Measurements from ENCODE around the gene DNMT3A.

Gene DNMT3A

DNA sequence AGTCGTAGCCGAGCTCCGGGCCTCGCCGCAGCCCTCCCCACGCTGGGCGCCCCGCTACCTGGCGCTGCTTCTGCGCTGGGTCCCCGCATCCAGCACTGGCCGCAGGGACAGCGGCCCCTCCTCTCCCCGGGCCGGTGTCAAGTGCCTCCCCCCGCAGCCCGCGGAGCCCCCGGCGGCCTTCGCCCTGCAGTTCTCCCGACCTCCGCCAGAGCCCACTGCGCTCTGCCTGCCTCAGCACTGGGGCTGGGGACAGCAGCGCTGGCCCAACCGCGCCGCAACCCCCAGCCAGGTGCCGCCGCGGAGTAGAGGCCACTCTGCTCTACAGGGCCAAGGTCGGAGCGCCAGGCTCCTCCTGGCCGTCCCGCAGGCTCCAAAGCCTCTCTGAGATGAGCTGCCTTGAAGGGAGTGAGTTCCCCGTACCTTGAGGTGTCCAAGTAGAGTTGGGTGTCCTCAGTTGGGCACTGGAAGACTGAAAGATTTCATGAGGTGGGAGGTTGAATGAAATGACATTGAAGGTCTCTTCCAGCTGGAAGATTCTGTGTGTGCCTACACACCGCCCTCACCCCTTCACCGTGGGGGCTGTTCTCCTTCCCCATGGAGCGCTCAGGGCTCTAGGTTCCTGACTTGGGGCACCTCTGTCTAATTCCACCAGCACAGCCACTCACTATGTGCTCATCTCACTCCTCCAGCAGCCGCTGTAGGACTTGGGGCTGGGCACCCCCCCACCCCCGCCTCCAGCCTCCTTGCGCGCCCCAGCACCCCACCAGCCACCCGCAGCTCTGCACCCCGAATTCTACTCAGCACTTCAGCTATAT lies 854 bp upstream of the DNMT3A start:
- H3K9ac ChIP-seq (ENCODE audit: low read depth, low read length), result peak overlapping the region; percentile 53; the same call in 1 of the 2 replicates
- H3K36me3 ChIP-seq (ENCODE audit: insufficient read depth, low read length), result no peaks in the 10 kb centered on the region
- peaks cover 11% of the 10 kb centered on the region; the same call in 1 of the 2 replicates for H3K4me1 ChIP-seq (ENCODE audit: insufficient read depth, low read length)
- H3K9me3 ChIP-seq (ENCODE audit: control insufficient read depth, insufficient read depth, low read length), result no peaks in the 10 kb centered on the region

DNA sequence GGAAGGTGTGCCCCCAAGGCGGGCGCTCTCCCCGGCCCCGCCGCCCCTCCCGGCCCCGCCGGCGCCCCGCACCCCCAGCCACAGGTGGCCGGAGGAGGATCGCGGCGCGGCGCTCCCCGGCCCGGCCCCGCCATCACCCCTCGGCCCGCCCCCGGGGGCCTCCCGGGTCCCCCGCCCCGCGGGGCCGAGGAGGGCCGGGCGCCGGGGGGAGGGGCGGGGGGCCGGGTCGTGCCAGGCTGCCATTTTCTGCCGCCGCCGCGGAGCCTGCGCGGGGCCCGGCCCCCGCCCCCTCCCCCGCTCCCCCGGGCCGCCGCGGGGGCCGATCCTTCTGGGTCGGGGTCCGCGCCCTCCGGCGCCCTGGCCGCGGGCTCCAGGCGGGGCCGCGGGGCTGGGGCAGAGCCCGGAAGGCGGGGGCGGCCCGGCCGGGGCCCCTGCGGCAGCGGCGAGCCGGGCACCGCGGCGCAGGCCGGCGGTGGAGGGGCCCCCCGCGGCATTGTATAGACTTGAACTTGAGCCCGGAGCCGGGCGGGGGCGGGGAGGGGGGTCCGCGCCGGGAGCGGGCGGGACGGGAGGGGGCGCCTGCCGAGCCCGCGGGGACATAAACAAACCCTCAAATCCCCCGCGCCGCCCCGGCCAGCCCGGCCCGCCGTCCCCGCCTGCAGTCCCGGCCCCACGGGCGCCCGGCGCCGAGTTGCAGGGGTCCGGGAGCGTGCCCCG lies 556 bp downstream of the DNMT3A start:
- no peaks in the 10 kb centered on the region for H3K36me3 ChIP-seq (ENCODE audit: insufficient read depth, low read length)
- H3K9me3 ChIP-seq (ENCODE audit: control insufficient read depth, insufficient read depth, low read length), result no peaks in the 10 kb centered on the region
- H3K4me1 ChIP-seq (ENCODE audit: insufficient read depth, low read length), result peaks cover 18% of the 10 kb centered on the region; the same call in 1 of the 2 replicates
- H3K9ac ChIP-seq (ENCODE audit: low read depth, low read length), result peak overlapping the region; percentile 55; the same call in 1 of the 2 replicates

DNA sequence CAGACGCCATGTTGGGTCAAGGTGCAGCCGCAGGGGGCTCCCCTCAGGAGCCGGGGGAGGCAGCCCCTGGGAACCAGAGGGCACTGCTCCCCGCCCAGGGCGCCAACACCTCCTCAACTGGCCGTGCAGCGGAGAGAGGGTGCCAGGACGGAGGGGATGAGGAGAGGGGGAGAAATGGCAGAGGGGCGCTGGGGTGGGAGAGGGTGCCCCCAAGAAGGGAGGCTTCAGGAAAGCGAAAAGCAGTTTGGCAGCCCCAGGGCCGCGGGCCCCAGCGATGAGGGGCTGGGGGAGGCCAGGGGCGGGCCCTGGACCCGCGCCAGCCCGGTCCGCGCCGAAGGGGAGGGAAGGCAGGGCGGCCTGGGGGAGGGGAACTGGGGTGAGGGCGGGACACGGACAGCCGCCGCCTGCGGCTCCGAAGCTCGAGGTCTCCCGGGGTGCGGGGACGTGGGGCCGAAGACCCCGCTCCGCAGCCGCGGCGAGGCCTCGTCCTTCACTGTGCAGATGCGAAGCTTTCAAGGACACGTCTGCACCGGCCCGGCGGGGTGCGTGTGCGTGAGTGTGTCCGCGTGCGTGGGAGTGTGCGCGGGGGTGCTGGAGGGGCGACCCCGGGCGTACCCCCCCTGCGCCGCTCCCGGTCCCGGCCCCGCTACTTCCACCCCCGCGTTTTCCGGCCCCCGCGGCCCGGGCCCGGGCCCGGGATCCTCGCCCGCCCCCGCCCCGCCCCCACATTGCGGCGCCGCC lies 1.4 kb downstream of the DNMT3A start:
- Histone ChIP-seq H3K36me3 (ENCODE audit: insufficient read depth, low read length) (no peaks in the 10 kb centered on the region), H3K4me1 (ENCODE audit: insufficient read depth, low read length) (peaks cover 21% of the 10 kb centered on the region; the same call in 1 of the 2 replicates), H3K9me3 (ENCODE audit: control insufficient read depth, insufficient read depth, low read length) (no peaks in the 10 kb centered on the region), H3K9ac (ENCODE audit: low read depth, low read length) (peak overlapping the region; percentile 55; the same call in 1 of the 2 replicates)

DNA sequence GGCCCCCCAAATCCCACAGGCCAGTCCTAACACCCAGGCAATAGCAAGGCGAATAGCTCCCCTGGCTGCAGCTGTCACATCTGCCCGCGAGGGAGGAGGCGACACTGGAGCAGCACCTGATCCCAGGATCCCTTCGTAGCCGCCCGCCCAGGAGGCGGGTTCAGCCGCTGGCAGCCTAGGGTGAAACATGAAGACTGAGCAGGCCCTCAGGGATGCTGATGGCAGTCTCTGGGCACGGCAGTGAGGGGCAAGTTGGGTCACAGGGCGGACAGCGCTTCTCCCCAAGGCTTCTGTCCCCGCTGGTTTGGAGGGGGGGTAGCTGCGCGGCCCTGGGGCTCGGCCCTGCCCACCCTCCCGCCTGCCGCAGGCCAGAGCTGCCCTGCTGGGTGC lies 1.9 kb downstream of the DNMT3A start:
- H3K9ac ChIP-seq (ENCODE audit: low read depth, low read length), result peak overlapping the region; percentile 55; the same call in 1 of the 2 replicates

DNA sequence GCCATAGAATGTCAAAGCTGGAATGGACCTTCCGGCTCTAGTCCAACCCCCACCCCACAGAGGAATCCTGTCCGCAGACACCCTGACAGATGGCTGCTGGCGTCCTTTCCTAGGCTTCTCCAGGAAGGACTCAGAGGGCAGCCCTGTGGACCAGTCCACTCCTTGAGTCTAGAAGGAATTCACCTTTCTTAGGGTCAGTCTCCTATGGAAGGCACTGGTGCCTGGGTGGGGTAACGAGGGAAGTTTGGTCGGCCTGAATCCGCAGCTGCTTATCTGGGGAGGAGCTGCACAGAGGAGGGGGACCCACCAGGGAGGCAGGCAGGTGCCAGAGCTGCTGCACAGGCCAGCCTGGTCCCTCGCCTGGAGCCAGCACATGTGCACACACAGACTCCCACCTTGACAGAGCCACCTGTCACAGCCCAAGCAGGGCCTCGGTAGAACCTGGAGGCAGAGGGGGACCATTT lies 2.5 kb downstream of the DNMT3A start:
- no peaks in the 10 kb centered on the region; the same call in 1 of the 2 replicates for H3K36me3 ChIP-seq (ENCODE audit: insufficient read depth, low read length)
- H3K4me1 ChIP-seq (ENCODE audit: insufficient read depth, low read length), result peaks cover 21% of the 10 kb centered on the region; the same call in 1 of the 2 replicates
- no peak overlapping the region for H3K9ac ChIP-seq (ENCODE audit: low read depth, low read length)
- no peaks in the 10 kb centered on the region for H3K9me3 ChIP-seq (ENCODE audit: control insufficient read depth, insufficient read depth, low read length)

More for the DNA sequence above, 1.9 kb downstream of the DNMT3A start:
- no peaks in the 10 kb centered on the region; the same call in 1 of the 2 replicates for H3K36me3 ChIP-seq (ENCODE audit: insufficient read depth, low read length)
- no peaks in the 10 kb centered on the region for H3K9me3 ChIP-seq (ENCODE audit: control insufficient read depth, insufficient read depth, low read length)
- peaks cover 21% of the 10 kb centered on the region; the same call in 1 of the 2 replicates for H3K4me1 ChIP-seq (ENCODE audit: insufficient read depth, low read length)

DNA sequence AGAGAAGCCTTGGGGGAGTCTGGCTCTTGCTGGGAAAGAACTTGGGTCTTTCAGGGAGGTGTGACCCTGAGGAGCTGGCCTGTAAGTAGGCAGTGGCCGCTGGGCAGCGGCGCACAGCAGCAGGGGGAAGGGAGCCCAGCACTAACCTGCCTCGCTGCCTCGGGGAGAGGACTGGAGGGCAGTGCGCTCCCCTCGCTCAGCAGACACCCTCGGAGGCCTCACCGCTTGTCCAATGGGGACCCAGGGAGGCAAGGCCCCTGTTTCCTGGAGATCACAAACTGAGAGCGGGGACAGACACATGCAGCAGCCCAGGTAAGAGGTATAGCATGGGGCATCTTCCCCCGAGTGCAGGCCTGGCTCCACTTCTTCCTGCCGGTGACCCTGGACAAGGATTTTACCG lies 3.3 kb downstream of the DNMT3A start:
- no peaks in the 10 kb centered on the region; the same call in 1 of the 2 replicates for H3K36me3 ChIP-seq (ENCODE audit: insufficient read depth, low read length)
- no peaks in the 10 kb centered on the region for H3K9me3 ChIP-seq (ENCODE audit: control insufficient read depth, insufficient read depth, low read length)
- no peak overlapping the region for H3K9ac ChIP-seq (ENCODE audit: low read depth, low read length)
- H3K4me1 ChIP-seq (ENCODE audit: insufficient read depth, low read length), result peaks cover 28% of the 10 kb centered on the region

DNA sequence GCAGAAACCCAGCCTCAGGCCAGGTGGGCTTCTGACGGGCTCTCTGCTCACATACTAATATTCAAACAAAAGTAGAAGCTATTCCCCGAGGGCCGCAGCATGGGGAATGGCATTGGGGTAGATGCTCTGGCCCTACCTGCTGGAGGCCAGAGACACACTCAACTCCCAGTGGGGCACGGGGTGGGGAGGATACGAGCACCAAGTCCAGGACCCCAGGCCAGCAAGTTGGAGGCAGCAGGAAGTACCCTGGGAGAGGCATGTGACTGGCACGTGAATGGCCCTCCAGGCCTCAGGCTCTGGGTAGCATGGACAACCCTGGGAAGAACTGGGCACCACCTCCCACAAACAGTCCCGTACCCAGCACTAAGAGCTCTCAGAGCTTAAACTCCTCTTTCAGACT lies 3.8 kb downstream of the DNMT3A start:
- H3K36me3 ChIP-seq (ENCODE audit: insufficient read depth, low read length), result no peaks in the 10 kb centered on the region; the same call in 1 of the 2 replicates
- H3K4me1 ChIP-seq (ENCODE audit: insufficient read depth, low read length), result peaks cover 28% of the 10 kb centered on the region
- no peak overlapping the region for H3K9ac ChIP-seq (ENCODE audit: low read depth, low read length)
- no peaks in the 10 kb centered on the region for H3K9me3 ChIP-seq (ENCODE audit: control insufficient read depth, insufficient read depth, low read length)

DNA sequence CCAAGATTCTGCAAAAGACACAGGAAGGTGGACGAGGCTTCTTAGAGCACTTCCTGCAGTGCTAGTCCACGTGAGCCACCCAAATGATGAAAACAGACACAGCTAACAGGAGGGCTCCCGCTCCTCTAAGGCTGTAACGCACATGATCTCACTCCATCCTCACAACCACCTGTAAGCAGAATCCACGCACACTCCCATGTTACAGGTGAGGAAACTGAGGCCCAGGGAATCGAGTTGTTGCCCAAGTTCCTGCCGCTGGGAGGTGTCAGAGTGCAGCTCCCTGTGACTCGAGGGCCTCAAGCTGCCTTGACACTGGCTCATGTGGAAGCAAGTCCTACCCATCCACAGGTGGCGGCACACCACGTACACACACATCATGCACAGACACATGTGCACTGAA lies 4.4 kb downstream of the DNMT3A start:
- H3K9me3 ChIP-seq (ENCODE audit: control insufficient read depth, insufficient read depth, low read length), result no peaks in the 10 kb centered on the region
- H3K36me3 ChIP-seq (ENCODE audit: insufficient read depth, low read length), result no peaks in the 10 kb centered on the region; the same call in 1 of the 2 replicates
- peaks cover 28% of the 10 kb centered on the region for H3K4me1 ChIP-seq (ENCODE audit: insufficient read depth, low read length)
- H3K9ac ChIP-seq (ENCODE audit: low read depth, low read length), result no peak overlapping the region

DNA sequence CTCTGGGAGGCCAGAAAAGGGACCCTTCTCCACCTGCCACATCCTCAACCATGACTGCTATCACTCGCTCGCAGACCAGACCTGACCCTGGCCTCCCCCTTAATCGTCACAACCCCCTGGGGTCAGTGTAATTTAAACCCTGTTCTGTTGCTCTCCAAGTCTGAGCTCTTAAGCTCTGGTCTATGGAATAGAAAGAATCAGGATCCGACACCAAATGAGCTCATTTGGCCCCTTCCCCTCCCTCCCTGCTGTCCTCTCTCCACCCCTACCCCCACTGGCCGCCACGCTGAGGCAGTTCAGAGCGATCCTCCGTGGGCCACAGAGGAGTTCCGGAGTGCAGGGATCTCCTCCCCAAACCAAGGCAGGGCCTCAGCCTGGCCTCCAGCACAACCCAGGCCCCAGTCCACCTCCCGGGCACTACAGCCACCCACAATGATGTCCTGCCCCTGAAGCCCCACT lies 5.3 kb downstream of the DNMT3A start:
- Histone ChIP-seq H3K4me1 (ENCODE audit: insufficient read depth, low read length) (peaks cover 28% of the 10 kb centered on the region), H3K9ac (ENCODE audit: low read depth, low read length) (no peak overlapping the region), H3K36me3 (ENCODE audit: insufficient read depth, low read length) (no peaks in the 10 kb centered on the region; the same call in 1 of the 2 replicates), H3K9me3 (ENCODE audit: control insufficient read depth, insufficient read depth, low read length) (no peaks in the 10 kb centered on the region)

DNA sequence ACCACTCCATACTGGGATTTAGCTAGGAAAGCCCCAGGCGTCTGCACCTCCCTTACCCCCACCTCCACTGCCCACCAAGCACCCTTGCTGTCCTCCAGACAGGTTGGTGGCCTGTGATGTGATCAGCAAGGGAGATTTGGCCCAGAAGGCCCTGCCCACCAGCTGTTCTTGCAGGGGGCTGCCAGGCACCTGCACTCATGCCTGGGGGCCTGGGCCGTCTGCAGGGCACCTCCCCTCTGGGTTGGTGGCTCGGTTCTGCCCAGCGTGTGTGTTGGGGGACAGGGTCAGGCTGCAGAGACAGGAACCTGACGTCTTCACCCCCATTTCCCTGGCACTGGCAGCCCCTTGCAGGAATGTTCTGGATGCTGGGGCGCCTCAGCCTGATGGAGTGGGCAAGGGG lies 5.8 kb downstream of the DNMT3A start:
- Histone ChIP-seq H3K36me3 (ENCODE audit: insufficient read depth, low read length) (no peaks in the 10 kb centered on the region; the same call in 1 of the 2 replicates), H3K9ac (ENCODE audit: low read depth, low read length) (no peak overlapping the region), H3K9me3 (ENCODE audit: control insufficient read depth, insufficient read depth, low read length) (no peaks in the 10 kb centered on the region), H3K4me1 (ENCODE audit: insufficient read depth, low read length) (peaks cover 28% of the 10 kb centered on the region)

DNA sequence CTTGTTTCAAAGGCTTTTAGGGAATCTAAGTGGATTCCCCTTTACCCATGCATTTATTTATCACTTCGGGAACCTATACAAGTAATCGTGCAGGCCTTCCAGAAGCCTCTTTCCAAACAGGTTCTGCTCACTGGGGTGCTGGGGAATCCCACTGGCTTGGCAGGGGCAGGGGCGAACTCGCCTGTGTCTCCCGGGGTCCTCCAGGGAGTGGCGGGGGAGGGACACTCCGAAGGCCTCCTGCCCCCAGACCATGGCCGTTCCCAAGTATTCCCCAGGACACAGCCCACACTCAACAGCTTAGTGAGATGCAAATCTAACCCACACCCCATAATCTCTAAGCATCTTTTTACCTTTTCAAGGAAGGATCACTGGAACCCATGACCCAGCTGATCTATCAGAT lies 6.5 kb downstream of the DNMT3A start:
- Histone ChIP-seq H3K4me1 (ENCODE audit: insufficient read depth, low read length) (peaks cover 28% of the 10 kb centered on the region), H3K9me3 (ENCODE audit: control insufficient read depth, insufficient read depth, low read length) (no peaks in the 10 kb centered on the region), H3K36me3 (ENCODE audit: insufficient read depth, low read length) (no peaks in the 10 kb centered on the region; the same call in 1 of the 2 replicates), H3K9ac (ENCODE audit: low read depth, low read length) (no peak overlapping the region)

DNA sequence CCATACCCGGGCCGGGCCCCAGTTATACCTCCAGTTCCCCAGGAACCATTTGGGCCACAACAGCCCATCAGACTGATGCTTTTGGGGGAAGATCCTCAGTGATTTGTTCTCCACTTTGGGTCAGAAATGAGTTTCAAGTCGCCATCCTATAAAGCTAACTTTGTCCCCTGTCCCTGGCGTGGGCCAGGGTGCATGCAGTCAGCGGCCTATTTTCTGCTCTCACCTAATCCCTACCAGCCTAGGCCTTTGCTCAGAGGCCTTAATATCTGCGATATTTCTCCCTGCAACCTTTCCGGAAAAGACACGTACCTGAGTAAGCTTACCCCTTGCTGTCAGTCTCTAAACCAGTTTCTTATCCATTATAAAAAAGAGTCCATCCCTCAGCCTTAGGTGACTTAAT lies 7.2 kb downstream of the DNMT3A start:
- Histone ChIP-seq H3K4me1 (ENCODE audit: insufficient read depth, low read length) (peaks cover 26% of the 10 kb centered on the region), H3K36me3 (ENCODE audit: insufficient read depth, low read length) (no peaks in the 10 kb centered on the region; the same call in 1 of the 2 replicates), H3K9ac (ENCODE audit: low read depth, low read length) (no peak overlapping the region), H3K9me3 (ENCODE audit: control insufficient read depth, insufficient read depth, low read length) (no peaks in the 10 kb centered on the region)

DNA sequence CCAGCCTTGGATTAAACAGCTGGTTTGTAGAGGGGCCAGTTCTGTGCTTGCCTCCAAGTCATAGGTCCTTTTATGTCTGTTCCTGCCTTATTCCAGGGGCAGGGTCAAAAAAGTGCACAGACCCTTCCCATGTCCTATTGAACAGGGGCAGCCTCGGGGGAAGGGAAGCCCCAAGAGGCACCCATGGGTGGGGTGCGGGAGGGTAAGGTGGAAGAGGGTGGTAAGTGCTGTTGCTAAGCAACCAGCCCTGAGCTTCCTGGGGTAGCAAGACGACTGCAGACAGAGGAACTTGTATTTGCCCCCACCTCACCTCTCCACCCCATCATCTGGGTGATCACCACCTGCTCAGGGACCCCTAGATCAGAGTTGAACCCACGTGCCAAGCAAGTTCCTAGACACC lies 7.7 kb downstream of the DNMT3A start:
- Histone ChIP-seq H3K9me3 (ENCODE audit: control insufficient read depth, insufficient read depth, low read length) (no peaks in the 10 kb centered on the region), H3K9ac (ENCODE audit: low read depth, low read length) (no peak overlapping the region), H3K4me1 (ENCODE audit: insufficient read depth, low read length) (peaks cover 21% of the 10 kb centered on the region), H3K36me3 (ENCODE audit: insufficient read depth, low read length) (no peaks in the 10 kb centered on the region; the same call in 1 of the 2 replicates)

DNA sequence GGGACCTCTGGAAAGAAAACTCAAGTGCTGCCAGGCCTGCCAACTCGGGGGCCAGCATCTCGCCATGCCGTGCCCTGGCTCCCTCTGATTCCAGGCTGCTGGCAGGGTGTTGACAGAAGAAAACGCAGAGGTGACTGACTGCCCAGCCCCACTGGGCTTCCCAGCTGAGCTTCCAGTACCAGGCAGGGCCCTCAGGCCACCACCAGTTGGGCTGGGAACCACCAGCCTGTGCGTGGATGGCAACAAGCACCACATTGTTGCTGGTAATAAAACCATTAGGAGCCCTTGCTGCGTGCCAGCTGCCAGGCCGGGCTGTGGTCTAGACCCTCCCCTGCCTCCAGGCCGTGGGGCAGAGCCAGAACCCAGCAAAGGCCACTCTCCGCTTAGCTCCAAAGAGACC lies 9.2 kb downstream of the DNMT3A start:
- no peak overlapping the region for H3K9ac ChIP-seq (ENCODE audit: low read depth, low read length)
- peaks cover 20% of the 10 kb centered on the region for H3K4me1 ChIP-seq (ENCODE audit: insufficient read depth, low read length)
- no peaks in the 10 kb centered on the region for H3K9me3 ChIP-seq (ENCODE audit: control insufficient read depth, insufficient read depth, low read length)
- H3K36me3 ChIP-seq (ENCODE audit: insufficient read depth, low read length), result no peaks in the 10 kb centered on the region; the same call in 1 of the 2 replicates
